NCI-H2171 treated with DMSO at 0.1 percent for 48 hours (cell line): ENCODE measurements around the gene PABPC4L.
"Not testable (repeated sequence)": the region's sequence is repeated elsewhere in the genome, so short reads cannot be mapped to it uniquely, and the experiment has no call there.

Source experiments
- DNase-seq: peaks from one replicate; lab custom pipeline; 2025; lab: John Stamatoyannopoulos, UW

PABPC4L gene

DNA sequence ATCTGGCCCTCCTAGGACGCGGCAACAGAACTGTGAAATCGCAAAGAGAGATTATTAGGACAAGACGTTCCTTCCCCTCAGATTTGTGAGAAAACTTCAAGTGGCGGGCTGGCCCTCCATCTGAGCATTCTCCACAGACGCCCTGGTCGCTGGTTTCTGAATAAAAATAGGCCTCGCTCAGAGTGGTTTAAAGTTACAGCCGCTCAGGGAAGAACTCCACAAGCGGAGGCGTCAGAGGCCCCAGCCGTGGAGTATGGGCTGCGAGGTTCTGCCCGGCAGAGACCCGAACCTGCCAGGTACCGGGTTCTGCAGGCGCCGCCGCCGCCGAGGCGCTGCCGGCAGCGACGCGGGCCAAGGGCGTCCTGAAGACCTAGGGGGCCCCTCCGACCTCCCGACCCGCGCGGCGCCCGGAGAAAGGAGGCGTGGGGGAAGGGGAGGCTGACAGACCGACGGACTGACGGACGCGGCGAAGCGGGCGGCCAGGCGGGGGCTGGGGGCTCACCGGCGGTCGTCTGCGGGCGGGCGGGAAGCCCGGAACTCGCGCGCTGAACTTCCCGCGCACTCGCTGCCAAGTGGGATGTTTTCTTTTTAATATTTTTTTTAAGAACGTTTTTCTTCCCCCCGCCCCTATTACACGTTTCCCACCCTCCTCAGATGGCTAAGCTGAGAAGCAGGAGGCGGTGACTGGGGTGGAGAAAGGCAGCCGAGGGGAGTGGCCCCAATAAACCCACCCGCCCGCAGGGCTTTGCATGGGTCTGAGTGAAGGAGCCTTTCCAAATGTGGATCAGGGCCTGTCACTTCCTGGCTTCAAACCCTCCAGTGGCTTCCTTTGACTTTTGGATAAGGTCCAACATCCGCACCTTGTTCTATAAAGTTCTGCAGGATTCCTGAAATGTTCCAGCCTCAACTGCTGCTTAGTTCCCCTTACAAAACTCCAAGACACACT, at the start of gene PABPC4L:
TSS of gene PABPC4L (minus strand) at position 574 of the 946 bp plus-strand sequence. CDS start 770 bp downstream, outside the sequence.
- DNase-seq: peak; percentile 54

DNA sequence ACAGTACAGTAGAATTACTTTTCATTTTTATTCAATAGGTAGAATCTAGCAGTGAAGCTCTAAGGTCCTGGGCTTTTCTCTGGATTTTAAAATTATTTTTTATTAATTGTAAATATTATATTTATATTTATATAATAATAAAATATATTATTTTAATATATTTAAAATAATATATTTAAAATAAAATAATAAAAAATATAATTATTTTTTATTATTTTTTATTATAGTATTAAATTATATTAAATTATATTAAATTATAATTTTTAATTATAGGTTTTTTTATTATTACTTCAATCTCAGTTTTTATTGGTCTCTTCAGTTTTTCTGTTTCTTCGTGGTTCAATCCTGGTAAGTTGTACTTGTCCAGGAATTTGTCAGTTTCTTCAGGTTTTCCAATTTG, 49.7 kb upstream of the PABPC4L start:
- no peak for DNase-seq

DNA sequence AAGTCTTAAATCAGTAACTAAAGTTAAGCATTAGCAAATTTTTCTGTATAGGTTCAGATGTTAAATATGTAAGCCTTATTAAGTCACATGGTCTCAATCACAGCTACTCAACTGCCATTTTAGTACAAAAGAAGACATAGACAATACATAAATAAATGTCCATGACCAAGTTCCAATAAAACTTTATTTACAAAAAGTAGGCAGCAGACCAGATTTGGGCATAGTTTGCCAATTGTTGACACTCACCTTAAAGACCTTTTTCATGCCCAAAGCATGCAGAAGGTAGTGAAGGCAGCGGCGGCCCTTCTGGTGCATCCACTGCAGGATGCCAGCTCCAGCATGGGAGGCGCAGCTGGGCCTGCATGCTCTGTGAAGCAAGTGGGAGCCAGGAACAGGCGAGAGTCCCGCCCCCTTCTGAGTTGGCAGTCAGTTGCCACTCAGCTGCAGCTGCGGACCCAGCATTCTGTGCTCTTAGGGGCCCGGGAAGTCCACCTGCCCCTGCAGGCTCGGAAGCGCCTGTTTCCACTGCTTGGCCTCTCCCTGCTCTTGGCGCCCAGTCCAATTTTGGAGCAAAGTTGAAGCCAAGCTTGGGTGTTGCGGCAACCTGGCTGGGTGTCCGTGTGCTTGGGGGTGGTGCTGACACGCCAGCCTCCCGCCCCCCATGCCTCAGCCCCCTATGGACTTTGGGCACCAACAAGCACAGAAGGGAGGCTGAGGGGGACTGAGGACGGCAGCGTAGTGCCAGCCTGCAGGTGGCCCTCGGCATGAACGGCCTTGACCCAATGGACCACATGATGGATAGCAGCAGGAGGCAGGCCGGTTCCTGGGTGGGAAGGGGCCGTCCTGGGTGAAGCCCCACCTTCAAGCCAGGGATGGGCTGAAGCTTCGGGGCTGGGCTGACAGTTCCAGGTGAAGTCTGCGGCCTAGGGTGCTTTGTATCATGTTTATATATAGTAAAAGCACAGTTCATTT, 42.4 kb upstream of the PABPC4L start:
- no peak for DNase-seq

DNA sequence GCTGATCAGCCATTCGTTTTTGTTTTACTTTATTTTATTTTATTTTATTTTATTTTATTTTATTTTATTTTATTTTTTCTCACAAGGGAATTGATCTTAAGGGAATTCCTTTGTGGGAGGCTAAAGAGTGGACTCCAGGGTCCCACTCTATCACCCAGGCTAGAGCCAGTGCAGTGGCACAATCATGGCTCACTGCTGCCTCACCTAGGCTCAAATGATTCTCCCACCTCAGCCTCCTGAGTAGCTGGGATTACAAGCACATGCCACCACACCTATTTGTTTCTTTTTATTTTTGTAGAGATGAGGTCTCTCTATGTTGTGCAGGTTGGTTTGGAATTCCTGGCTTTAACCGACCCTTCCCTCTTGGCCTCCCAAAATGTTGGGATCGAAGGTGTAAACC, 17.5 kb upstream of the PABPC4L start:
- DNase-seq: no peak

DNA sequence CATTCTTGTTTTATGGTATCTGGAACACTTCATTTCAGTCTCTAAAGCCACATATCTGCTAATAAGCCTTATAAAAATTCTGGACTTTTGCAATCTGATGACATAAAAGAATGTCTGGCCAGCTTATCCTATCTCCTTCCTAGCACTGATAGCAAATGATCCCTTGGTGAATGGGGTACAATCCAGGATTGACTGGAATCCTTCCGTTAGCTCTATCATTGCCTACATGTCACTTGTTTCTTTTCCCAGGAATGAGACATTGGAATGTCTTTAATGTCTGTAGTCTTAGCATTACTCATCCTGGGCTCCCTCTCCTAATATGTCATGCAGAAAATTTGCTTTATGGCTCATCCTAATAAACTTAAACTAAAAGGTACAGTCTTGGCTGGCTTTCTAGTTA, 14.8 kb upstream of the PABPC4L start:
- no peak for DNase-seq

DNA sequence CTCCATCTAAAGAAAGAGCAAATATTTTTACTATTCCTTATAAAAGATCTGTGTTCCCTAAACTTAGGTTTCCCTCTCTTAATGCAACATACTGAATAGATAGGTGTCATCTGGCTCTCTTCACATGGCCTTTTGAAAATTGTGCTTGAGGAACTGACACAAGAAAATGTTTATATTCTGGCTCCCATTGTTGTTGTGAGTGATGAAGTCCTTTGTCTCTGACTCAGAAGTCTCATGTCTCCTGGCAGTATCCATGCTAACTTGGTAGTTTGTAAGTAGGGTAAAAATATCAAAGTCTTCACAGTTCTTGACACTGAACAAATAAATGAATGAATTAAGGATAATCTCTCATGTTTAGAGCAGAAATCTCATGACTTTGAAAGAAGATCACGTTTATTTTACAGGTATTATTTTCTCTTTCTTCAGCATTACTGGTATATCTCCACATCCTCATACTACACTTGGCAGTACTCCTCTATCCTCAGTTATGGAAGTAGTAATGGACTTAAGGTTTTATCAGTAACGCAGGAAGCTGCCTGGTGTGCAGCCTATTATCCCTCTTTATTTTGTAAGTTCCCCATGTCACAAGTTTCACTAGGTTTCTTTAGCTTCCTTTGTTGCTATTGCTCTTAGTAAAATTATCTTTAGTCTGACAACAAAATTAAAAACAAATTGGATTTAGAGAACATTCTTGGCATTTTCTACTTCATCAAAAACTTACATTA, 14.2 kb upstream of the PABPC4L start:
- DNase-seq: no peak

DNA sequence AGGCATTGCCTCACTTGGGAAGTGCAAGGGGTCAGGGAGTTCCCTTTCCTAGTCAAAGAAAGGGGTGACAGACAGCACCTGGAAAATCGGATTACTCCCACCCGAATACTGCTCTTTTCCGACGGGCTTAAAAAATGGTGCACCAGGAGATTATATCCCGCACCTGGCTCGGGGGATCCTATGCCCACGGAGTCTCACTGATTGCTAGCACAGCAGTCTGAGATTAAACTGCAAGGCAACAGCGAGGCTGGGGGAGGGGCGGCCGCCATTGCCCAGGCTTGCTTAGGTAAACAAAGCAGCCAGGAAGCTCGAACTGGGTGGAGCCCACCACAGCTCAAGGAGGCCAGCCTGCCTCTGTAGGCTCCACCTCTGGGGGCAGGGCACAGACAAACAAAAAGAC, 6.4 kb upstream of the PABPC4L start:
- not testable (repeated sequence) for DNase-seq

DNA sequence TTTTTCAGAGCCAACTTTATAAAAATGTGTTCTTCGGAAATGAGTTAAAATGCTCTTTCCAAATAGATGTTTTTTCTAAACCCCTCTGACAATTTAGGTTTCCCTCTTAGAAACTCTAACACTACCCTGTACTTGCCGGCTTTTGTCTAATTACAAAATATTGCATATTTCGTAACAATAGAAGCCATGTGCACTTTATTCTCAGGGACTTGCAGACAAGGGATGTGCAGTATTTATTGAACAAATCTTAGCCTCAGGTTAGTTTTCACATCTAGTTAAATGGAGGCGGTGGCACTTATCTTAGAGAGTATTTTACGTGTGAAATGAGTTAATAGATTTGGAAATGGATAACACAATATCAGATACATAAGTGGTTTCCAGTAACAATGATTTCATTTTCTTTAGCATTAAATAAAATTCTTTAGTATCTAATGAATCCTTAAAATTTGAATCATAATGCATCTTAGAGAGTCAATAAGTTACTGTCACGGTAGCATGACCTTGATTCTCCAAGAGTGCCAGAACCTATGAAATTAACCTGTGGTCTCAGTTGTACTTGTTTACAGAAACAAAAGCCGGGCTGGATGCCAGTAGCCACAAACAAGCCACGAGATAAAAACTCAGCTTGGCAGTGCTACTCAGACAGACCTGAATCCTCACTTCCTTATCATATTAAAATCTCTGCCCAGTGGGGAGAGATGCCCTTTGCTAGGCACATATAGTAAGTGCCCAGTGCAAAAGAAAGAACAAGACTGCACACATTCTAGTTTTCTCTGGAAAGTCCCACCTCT, 772 bp upstream of the PABPC4L start:
- DNase-seq: no peak

DNA sequence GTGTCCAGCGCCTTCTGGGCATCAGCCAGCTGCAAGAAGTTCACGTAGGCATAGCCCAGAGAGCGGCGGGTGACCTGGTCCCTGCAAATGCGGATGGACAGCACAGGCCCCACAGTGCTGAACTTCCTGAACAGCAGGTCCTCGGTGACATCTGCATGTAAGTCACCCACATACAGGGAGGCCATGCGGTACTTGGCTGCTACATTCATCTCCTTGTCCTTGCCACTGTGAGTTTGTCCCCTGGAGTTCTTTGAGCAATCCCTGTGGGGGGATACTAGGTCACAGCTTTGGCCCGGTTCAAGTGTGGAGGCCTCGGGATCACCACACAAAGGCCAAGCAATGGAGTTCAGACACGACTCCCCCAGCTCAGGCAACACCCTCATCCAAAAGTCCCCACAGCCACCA, 776 bp downstream of the PABPC4L start:
- no peak for DNase-seq

DNA sequence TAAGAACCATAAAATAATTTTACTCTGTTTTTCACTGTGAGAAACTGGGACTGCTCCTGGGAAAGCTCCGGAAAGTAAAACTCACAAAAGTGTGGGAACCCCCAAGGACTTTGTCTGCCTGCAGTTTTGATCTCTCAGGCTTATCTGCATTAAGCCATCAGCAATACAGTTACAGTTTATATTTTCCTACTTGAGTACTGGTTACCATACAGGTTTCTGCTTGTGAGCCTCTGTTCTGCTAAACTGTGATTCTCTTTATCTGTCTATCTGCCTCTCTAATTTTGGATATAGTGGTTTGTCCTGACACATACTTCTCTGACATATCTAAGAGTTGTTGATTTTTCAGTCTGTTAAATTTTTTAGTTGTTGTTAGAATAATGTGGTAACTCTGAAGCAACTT, 11.6 kb downstream of the PABPC4L start:
- DNase-seq: no peak

DNA sequence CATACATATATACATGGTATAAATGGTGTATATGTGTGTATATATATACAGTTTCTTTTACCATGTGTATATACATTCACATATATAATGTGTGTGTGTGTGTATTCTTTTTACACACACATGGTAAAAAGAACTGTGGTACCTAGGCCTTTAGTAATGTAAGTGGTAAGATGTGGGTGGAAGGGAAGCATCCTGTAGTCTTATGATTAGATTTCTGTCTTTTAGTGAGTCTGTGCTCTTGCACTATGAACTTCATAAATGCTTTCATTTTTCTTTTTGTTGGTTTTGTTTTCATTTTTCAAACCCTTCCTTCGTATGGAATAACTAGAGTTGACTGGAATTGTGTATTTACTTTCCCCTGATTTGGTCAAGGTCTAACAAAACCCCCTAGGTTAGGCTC, 12.1 kb downstream of the PABPC4L start:
- DNase-seq: no peak

DNA sequence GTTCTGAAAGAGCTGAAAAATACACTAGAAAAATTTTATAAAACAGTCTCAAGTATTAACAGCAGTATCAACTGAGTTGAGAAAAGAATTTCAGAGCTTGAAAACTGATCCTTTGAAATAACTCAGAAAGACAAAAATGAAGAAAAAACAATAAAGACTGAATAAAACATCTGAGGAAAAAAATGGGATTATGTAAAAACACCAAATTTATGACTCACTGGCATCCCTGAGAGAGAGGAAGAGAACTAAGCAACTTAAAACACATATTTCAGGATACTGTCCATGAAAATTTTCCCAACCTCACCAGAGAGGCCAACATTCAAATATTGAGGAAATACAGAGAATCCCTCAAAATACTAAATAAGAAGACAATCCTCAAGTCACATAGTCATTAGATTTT, 22.9 kb downstream of the PABPC4L start:
- no peak for DNase-seq

DNA sequence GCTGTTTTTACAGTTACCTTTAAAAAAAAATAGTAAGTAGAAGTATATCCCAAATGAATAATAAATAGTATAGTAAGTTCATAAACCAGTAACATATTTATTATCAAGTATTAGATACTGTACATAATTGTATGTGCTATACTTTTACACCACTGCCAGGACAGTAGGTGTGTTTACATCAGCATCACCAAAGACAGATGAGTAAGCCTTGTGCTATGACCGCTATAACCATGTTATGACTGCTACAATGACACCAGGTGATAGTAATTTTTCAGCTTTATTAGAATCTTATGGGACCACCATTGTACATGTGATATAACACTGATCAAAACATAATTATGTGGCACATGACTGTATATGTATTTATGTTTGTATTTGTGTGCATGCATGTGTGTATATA, 27.3 kb downstream of the PABPC4L start:
- no peak for DNase-seq

DNA sequence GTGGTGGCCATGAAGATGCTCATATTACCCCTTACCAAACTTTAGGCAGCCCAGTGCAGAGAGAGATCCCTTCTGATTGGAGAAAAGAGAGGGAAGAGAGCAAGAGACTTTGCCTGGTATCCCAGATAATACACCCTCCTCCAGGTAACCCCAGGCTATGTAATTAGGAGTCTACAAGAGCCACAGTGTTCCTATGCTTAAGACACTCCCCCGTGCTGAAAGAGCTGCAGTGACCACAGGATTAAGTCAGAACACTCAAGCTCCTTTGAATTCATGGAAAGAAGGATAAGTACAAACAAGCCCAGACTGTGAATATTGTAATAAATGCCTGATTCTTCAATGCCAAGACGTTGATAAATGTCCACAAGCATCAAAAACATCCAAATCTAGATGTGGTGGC, 41.4 kb downstream of the PABPC4L start:
- no peak for DNase-seq

DNA sequence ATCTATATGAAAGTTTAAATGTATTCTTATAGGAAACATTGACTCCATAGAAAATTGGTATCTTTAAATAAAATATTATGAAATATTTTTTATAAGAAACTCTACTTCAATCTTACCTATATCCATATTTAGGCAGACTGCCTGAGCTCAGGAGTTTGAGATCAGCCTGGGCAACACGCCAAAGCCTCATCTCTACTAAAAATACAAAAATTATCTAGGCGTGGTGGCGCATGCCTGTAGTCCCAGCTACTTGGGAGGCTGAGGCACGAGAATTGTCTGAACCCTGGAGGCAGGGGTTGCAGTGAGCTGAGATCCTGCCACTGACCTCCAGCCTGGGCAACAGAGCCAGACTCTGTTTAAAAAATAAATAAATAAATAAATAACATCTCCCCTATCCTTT, 47.5 kb downstream of the PABPC4L start:
- no peak for DNase-seq

DNA sequence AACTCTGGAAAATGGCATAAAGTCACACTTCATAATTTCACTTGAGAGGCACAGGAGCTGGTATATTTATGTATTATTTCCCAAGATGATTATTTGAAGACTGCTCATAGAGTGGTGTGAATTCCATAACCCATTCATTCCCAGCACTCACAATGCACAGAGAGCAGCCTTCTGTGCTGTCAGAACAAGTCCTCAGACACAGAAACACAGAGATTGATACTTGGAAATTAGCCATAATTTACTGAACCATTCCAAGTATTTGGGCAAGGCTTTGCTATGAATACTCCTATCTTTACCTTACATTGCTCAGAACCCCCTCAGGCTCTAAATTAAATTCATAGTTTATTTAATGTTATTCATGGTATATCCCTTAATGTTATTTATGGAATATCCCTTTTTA, 53.6 kb downstream of the PABPC4L start:
- no peak for DNase-seq
